HepG2 (cell line): ENCODE data around the gene UCK2. TPM values are rescaled to one million over a fixed set of nuclear protein-coding genes. Genes with fewer than 3 reads are reported as not detected.

Experiments
- ATAC-seq: fragments of 200-7000 bp; cut with Tn5 transposase; 3 replicates; pipeline ENCODE4 v1.9.1; 2020; ENCODE audit warnings: mild to moderate bottlenecking, moderate library complexity
- BruUV-seq: library from RNA; stranded (reverse); fragments of 400-500 nt; replicated peaks from 2 replicates; lab custom pipeline; 2021; lab: Mats Ljungman, UMichigan
- CTCF ChIA-PET: fragments of 300-600 bp; formaldehyde crosslinking; extraction: SDS; loops from one replicate; lab custom pipeline; 2021; ENCODE audit warnings: low total read pairs, inconsistent platforms, low intra/inter-chr PET ratio; lab: Yijun Ruan, JAX
- POLR2A ChIA-PET: fragments of 350-600 bp; sonication (Branson Sonifier 250); formaldehyde crosslinking; loops from one replicate; lab custom pipeline; 2020; ENCODE audit warnings: antibody characterized with exemption, inconsistent platforms; lab: Yijun Ruan, JAX
- DNase-seq: peaks from one replicate; pipeline ENCODE4 v3.0.0-alpha.2; 2015; ENCODE audit warnings: low spot score
- FAIRE-seq: peaks from 3 replicates; lab custom pipeline; 2011; peaks lifted over from hg19 to GRCh38; lab: Jason Lieb, UNC
- H2AFZ ChIP-seq: one replicate; pipeline ENCODE4 v1.6.1; 2011; ENCODE audit warnings: low read length, inconsistent platforms
- H3K27ac ChIP-seq: fragments of 300-600 bp; 3 replicates; pipeline ENCODE4 v1.8.0; 2011; ENCODE audit warnings: mixed run types, mild to moderate bottlenecking, mixed read lengths, low read length, inconsistent platforms; ENCODE audit not compliant: insufficient read depth; ENCODE audit errors: extremely low read length
- H3K27me3 ChIP-seq, 2 experiments: fragments of 200-600 bp in 1 of 2; 2 replicates in 1 of 2; 3 replicates in 1 of 2; pipeline versions ENCODE4 v1.6.0 to v1.8.0; 2011; ENCODE audit warnings: low read length in 2 of 2, mild to moderate bottlenecking in 2 of 2, moderate library complexity in 2 of 2, inconsistent platforms in 1 of 2; ENCODE audit not compliant: insufficient read depth in 2 of 2, control insufficient read depth in 1 of 2
- H3K36me3 ChIP-seq, 2 experiments: fragments of 200-600 bp in 1 of 2; replicated peaks in 1 of 2; 2 replicates in 1 of 2; 3 replicates in 1 of 2; pipeline versions ENCODE4 v1.5.1 to v1.8.0; 2011; ENCODE audit warnings: low read length in 2 of 2, inconsistent platforms in 1 of 2; ENCODE audit not compliant: insufficient read depth in 2 of 2, control insufficient read depth in 1 of 2
- H3K4me1 ChIP-seq: 2 replicates; pipeline ENCODE4 v1.5.1; 2012; ENCODE audit warnings: low read length, inconsistent platforms; ENCODE audit not compliant: insufficient read depth
- H3K4me2 ChIP-seq: 2 replicates; pipeline ENCODE4 v1.6.0; 2011; ENCODE audit warnings: low read depth, low read length, inconsistent platforms
- H3K4me3 ChIP-seq, 3 experiments: fragments of 200-600 bp in 1 of 3; sonication (generic), shearing (Covaris generic) in 1 of 3; replicated peaks in 1 of 3; 2 replicates each; pipeline ENCODE4 v1.5.1; 2011 to 2016; ENCODE audit warnings: low read length in 3 of 3, inconsistent platforms in 2 of 3, low read depth in 2 of 3, mild to moderate bottlenecking in 2 of 3, control low read depth in 1 of 3, mixed read lengths in 1 of 3; ENCODE audit not compliant: insufficient read depth in 1 of 3
- H3K79me2 ChIP-seq: one replicate; pipeline ENCODE4 v1.6.1; 2011; ENCODE audit warnings: low read length, inconsistent platforms; ENCODE audit not compliant: insufficient read depth
- H3K9ac ChIP-seq: 2 replicates; pipeline ENCODE4 v1.6.0; 2011; ENCODE audit warnings: mild to moderate bottlenecking, low read depth, low read length, inconsistent platforms; ENCODE audit not compliant: insufficient read depth
- H3K9me3 ChIP-seq: 2 replicates; pipeline ENCODE4 v1.5.1; 2012; ENCODE audit warnings: mild to moderate bottlenecking, low read length
- H4K20me1 ChIP-seq: 2 replicates; pipeline ENCODE4 v1.6.0; 2011; ENCODE audit warnings: inconsistent platforms, mild to moderate bottlenecking, low read length, moderate library complexity; ENCODE audit not compliant: insufficient read depth
- BRD4 ChIP-seq: sonication (generic); formaldehyde crosslinking; IDR thresholded peaks from 2 replicates; pipeline ENCODE4 v1.4.0; 2020; ENCODE audit warnings: missing genetic modification reagents
- ELF1 ChIP-seq: sonication (generic); formaldehyde crosslinking; IDR thresholded peaks from 2 replicates; pipeline ENCODE4 v1.4.0; 2020; ENCODE audit warnings: missing genetic modification reagents
- FOSL2 ChIP-seq: sonication (generic); formaldehyde crosslinking; IDR thresholded peaks from 2 replicates; pipeline ENCODE4 v1.4.0; 2020; ENCODE audit warnings: missing genetic modification reagents
- HES4 ChIP-seq: sonication (generic); formaldehyde crosslinking; IDR thresholded peaks from 2 replicates; pipeline ENCODE4 v1.9.0; 2021; ENCODE audit warnings: mild to moderate bottlenecking, missing genetic modification reagents, borderline replicate concordance
- HOXD1 ChIP-seq: sonication (generic); formaldehyde crosslinking; IDR thresholded peaks from 2 replicates; pipeline ENCODE4 v1.5.0; 2020; ENCODE audit warnings: missing genetic modification reagents
- KMT2A ChIP-seq: sonication (generic); formaldehyde crosslinking; IDR thresholded peaks from 2 replicates; pipeline ENCODE4 v1.4.0; 2020; ENCODE audit warnings: missing genetic modification reagents
- NFIB ChIP-seq: sonication (generic); formaldehyde crosslinking; IDR thresholded peaks from 2 replicates; pipeline ENCODE4 v1.9.0; 2021; ENCODE audit warnings: missing genetic modification reagents, mild to moderate bottlenecking, borderline replicate concordance
- NR2C2 ChIP-seq: sonication (generic); formaldehyde crosslinking; IDR thresholded peaks from 2 replicates; pipeline ENCODE4 v1.4.0; 2020; ENCODE audit warnings: missing genetic modification reagents, mild to moderate bottlenecking, moderate library complexity, borderline replicate concordance
- REL ChIP-seq: sonication (generic); formaldehyde crosslinking; conservative IDR thresholded peaks from 2 replicates; pipeline ENCODE4 v1.8.0; 2022; ENCODE audit warnings: mild to moderate bottlenecking, missing genetic modification reagents, moderate library complexity
- SMC3 ChIP-seq: IDR thresholded peaks from 2 replicates; pipeline ENCODE4 v1.6.1; 2011; ENCODE audit warnings: low read length, improper control_type of control experiment
- SP1 ChIP-seq, 2 experiments: fragments of 450-650 bp in 1 of 2; sonication (generic) in 1 of 2; formaldehyde crosslinking in 1 of 2; IDR thresholded peaks; 2 replicates each; pipeline versions ENCODE4 v1.4.0 to v1.6.1; 2016 to 2020; ENCODE audit warnings: missing genetic modification reagents in 1 of 2
- TBX2 ChIP-seq: sonication (generic); formaldehyde crosslinking; IDR thresholded peaks from 2 replicates; pipeline ENCODE4 v1.5.0; 2020; ENCODE audit warnings: missing genetic modification reagents, mild to moderate bottlenecking, borderline replicate concordance
- TCF7L2 ChIP-seq: IDR thresholded peaks from 2 replicates; pipeline ENCODE4 v1.6.1; 2011; ENCODE audit warnings: mild to moderate bottlenecking, low read depth, low read length, moderate library complexity
- ZNF160 ChIP-seq: sonication (generic); formaldehyde crosslinking; IDR thresholded peaks from 2 replicates; pipeline ENCODE4 v1.8.0; 2022; ENCODE audit warnings: mild to moderate bottlenecking, inconsistent platforms, missing genetic modification reagents
- ZNF292 ChIP-seq: sonication (generic); formaldehyde crosslinking; IDR thresholded peaks from 2 replicates; pipeline ENCODE4 v1.8.1; 2022; ENCODE audit warnings: mild to moderate bottlenecking, low read depth, missing genetic modification reagents, borderline replicate concordance
- ZNF296 ChIP-seq: sonication (generic); formaldehyde crosslinking; conservative IDR thresholded peaks from 2 replicates; pipeline ENCODE4 v1.5.0; 2020; ENCODE audit warnings: mild to moderate bottlenecking, missing genetic modification reagents
- ZNF317 ChIP-seq: sonication (generic); formaldehyde crosslinking; IDR thresholded peaks from 2 replicates; pipeline ENCODE4 v1.5.0; 2020; ENCODE audit warnings: mild to moderate bottlenecking, missing genetic modification reagents
- ZNF414 ChIP-seq: sonication (generic); formaldehyde crosslinking; IDR thresholded peaks from 2 replicates; pipeline ENCODE4 v1.5.0; 2020; ENCODE audit warnings: missing genetic modification reagents
- ZNF44 ChIP-seq: sonication (generic); formaldehyde crosslinking; IDR thresholded peaks from 2 replicates; pipeline ENCODE4 v1.5.1; 2020; ENCODE audit warnings: mild to moderate bottlenecking, missing genetic modification reagents
- ZNF451 ChIP-seq: sonication (generic); formaldehyde crosslinking; IDR thresholded peaks from 2 replicates; pipeline ENCODE4 v1.5.0; 2020; ENCODE audit warnings: mild to moderate bottlenecking, missing genetic modification reagents
- ZNF558 ChIP-seq: sonication (generic); formaldehyde crosslinking; IDR thresholded peaks from 2 replicates; pipeline ENCODE4 v1.9.0; 2022; ENCODE audit warnings: mild to moderate bottlenecking, missing genetic modification reagents, borderline replicate concordance
- ZNF644 ChIP-seq: IDR thresholded peaks from 2 replicates; pipeline ENCODE4 v1.6.1; 2016; ENCODE audit warnings: low read depth
- ZNF687 ChIP-seq: sonication (generic); formaldehyde crosslinking; IDR thresholded peaks from 2 replicates; pipeline ENCODE4 v1.5.1; 2020; ENCODE audit warnings: mild to moderate bottlenecking, missing genetic modification reagents, moderate library complexity
- ZNF83 ChIP-seq: sonication (generic); formaldehyde crosslinking; IDR thresholded peaks from 2 replicates; pipeline ENCODE4 v1.4.0; 2020; ENCODE audit warnings: missing genetic modification reagents, mild to moderate bottlenecking, borderline replicate concordance
- WGBS: methylation state at CpG from one replicate; pipeline ENCODE4 v1.1.6; 2017; ENCODE audit warnings: low lambda C conversion rate; 5-methylcytosine and 5-hydroxymethylcytosine counted together
- in situ Hi-C: cut with HindIII; loops from 2 replicates; pipeline ENCODE4 v1.10.0; 2017; ENCODE audit warnings: low pct_unique_long_range_greater_than_20kb; ENCODE audit not compliant: extremely low pct_ligation_motif_present
- intact Hi-C: fragments of 100-400 bp; cut with micrococcal nuclease; formaldehyde crosslinking; loops from one replicate; pipeline ENCODE4 v1.10.0; 2022; ENCODE audit not compliant: unreplicated experiment
- polyA plus RNA-seq, 8 experiments: library from polyadenylated mRNA; depleted of rRNA in 3 of 8; stranded (reverse) in 7 of 8; unstranded in 1 of 8; fragments of >200 nt; fragmentation: Illumina TruSeq in 4 of 8; extraction: Trizol in 4 of 8; gene quantifications; 2 replicates each; pipeline versions ENCODE4 v1.2.1 to v1.2.3, GENCODE V29; 2011 to 2016; ENCODE audit warnings: low read depth in 4 of 8, missing spikeins in 1 of 8, mixed read lengths in 1 of 8; ENCODE audit not compliant: insufficient read depth in 1 of 8
- total RNA-seq, 5 experiments: library from RNA; depleted of rRNA; stranded (reverse); fragments of >200 nt; fragmentation: Illumina TruSeq; extraction: Trizol; gene quantifications; 2 replicates each; pipeline ENCODE4 v1.2.3, GENCODE V29; 2016; ENCODE audit warnings: low read depth in 1 of 5

Gene UCK2
- total and polyA plus RNA-seq, 2 of the 13 experiments (the other 11 are each of a cell fraction or from before 2014, with no cell fraction given) = 64.3 to 78.0 TPM

GRCh38 chr1:165886983-165887382 is 59.6 kb downstream of the UCK2 start:
- no peaks in the 10 kb centered on the region for H3K9me3 ChIP-seq
- H3K9ac ChIP-seq = no peak overlapping the region; the same call in 1 of the 2 replicates
- intact Hi-C loops = no loop called here
- H3K79me2 ChIP-seq = peaks cover 73% of the 10 kb centered on the region
- H3K36me3 ChIP-seq = peaks cover 12 to 20% of the 10 kb centered on the region in 2 experiments
- peak overlapping the region; percentile 73 for H3K27ac ChIP-seq
- in situ Hi-C loops = no loop called here
- POLR2A ChIA-PET = no interaction called here
- 94% methylated on average over 2 of the region's 2 CpGs for WGBS
- no peak overlapping the region for H3K4me3 ChIP-seq
- peak; percentile 23; the same call in 1 of the 3 replicates for ATAC-seq
- no peaks in the 10 kb centered on the region for H3K27me3 ChIP-seq
- no peak for DNase-seq
- peak overlapping the region; percentile 2; the same call in 1 of the 2 replicates for H3K4me2 ChIP-seq
- no TSS peak for BruUV-seq
- no peak for FAIRE-seq
- H3K4me1 ChIP-seq = peaks cover 64% of the 10 kb centered on the region
- H4K20me1 ChIP-seq = no peaks in the 10 kb centered on the region; the same call in 1 of the 2 replicates
- CTCF ChIA-PET = no interaction called here
- no peak overlapping the region for H2AFZ ChIP-seq
- no peak for TF ChIP-seq NR2C2 (CRISPR knock-in tag)
- TF ChIP-seq ZNF292 (CRISPR knock-in tag) = no peak
- no peak for TF ChIP-seq KMT2A (CRISPR knock-in tag)
- TF ChIP-seq BRD4 (CRISPR knock-in tag) = no peak
- TF ChIP-seq TCF7L2 = no peak
- TF ChIP-seq REL = no peak
- no peak for TF ChIP-seq ZNF414
- TF ChIP-seq ZNF451 = no peak
- TF ChIP-seq ZNF644 (CRISPR knock-in tag) = no peak
- no peak for TF ChIP-seq ZNF44 (CRISPR knock-in tag)
- no peak for TF ChIP-seq HES4 (CRISPR knock-in tag)
- TF ChIP-seq TBX2 (CRISPR knock-in tag) = 0 out of 2 replicates have a peak, but pooled peaks have one; percentile 20
- TF ChIP-seq FOSL2 (CRISPR knock-in tag) = peak; percentile 34; the same call in 1 of the 2 replicates
- TF ChIP-seq ZNF317 (CRISPR knock-in tag) = no peak
- no peak for TF ChIP-seq ELF1 (CRISPR knock-in tag)
- no peak for TF ChIP-seq SMC3
- no peak for TF ChIP-seq SP1 (IDR thresholded peaks at IDR 0.05)
- TF ChIP-seq SP1 (CRISPR knock-in tag; IDR thresholded peaks at IDR 0.05) = no peak
- no peak for TF ChIP-seq ZNF83 (CRISPR knock-in tag)
- TF ChIP-seq NFIB (CRISPR knock-in tag) = no peak
- no peak for TF ChIP-seq ZNF160 (CRISPR knock-in tag)
- TF ChIP-seq HOXD1 (CRISPR knock-in tag) = no peak
- TF ChIP-seq ZNF296 = no peak
- TF ChIP-seq ZNF687 (CRISPR knock-in tag) = no peak
- no peak for TF ChIP-seq ZNF558 (CRISPR knock-in tag)
